PC-9 (cell line): ENCODE data around the gene CACHD1. TPM values are rescaled to one million over a fixed set of nuclear protein-coding genes. Genes with fewer than 3 reads are reported as not detected.

ENCODE experiments used
- BruUV-seq: library from RNA; stranded (reverse); fragments of 400-500 nt; replicated peaks from 2 replicates; lab custom pipeline; 2021; lab: Mats Ljungman, UMichigan
- CTCF ChIA-PET: fragments of 300-600 bp; sonication (Branson Sonifier 250); formaldehyde crosslinking; loops from one replicate; lab custom pipeline; 2022; ENCODE audit warnings: antibody characterized with exemption; lab: Charles Lee
- POLR2A ChIA-PET: fragments of 300-600 bp; sonication (Branson Sonifier 250); formaldehyde crosslinking; loops from one replicate; lab custom pipeline; 2022; ENCODE audit warnings: antibody characterized with exemption; ENCODE audit not compliant: unreplicated experiment; lab: Charles Lee
- DNase-seq, 2 experiments: peaks; one replicate each; pipeline versions ENCODE4 v3.0.0 to v3.0.0-alpha.2; 2015 to 2022; ENCODE audit warnings: mixed read lengths in 1 of 2
- H2AFZ ChIP-seq: fragments of 200-600 bp; sonication (generic); 2 replicates; pipeline ENCODE4 v1.8.1; 2017; ENCODE audit warnings: antibody characterized with exemption
- H3F3A ChIP-seq: fragments of 200-600 bp; sonication (generic); 2 replicates; pipeline ENCODE4 v1.8.1; 2017; ENCODE audit warnings: antibody characterized with exemption, mild to moderate bottlenecking, low read depth; ENCODE audit not compliant: insufficient read depth
- H3K27ac ChIP-seq: fragments of 200-600 bp; sonication (generic); 2 replicates; pipeline ENCODE4 v1.6.1; 2016; ENCODE audit warnings: mixed run types
- H3K27me3 ChIP-seq: fragments of 200-600 bp; sonication (generic); 2 replicates; pipeline ENCODE4 v1.6.1; 2016; ENCODE audit warnings: low read depth, mixed run types; ENCODE audit not compliant: insufficient read depth
- H3K36me3 ChIP-seq: fragments of 200-600 bp; sonication (generic); 2 replicates; pipeline ENCODE4 v1.6.1; 2016; ENCODE audit warnings: low read depth, mixed run types
- H3K4me1 ChIP-seq: fragments of 200-600 bp; sonication (generic); replicated peaks from 2 replicates; pipeline ENCODE4 v1.6.1; 2016; ENCODE audit warnings: mixed run types; ENCODE audit not compliant: insufficient read depth
- H3K4me2 ChIP-seq: fragments of 200-600 bp; sonication (generic); 2 replicates; pipeline ENCODE4 v1.6.1; 2017; ENCODE audit warnings: mixed run types
- H3K4me3 ChIP-seq: fragments of 200-600 bp; sonication (generic); 2 replicates; pipeline ENCODE4 v1.6.1; 2016; ENCODE audit warnings: mixed run types
- H3K79me2 ChIP-seq: fragments of 200-600 bp; sonication (generic); 2 replicates; pipeline ENCODE4 v1.6.1; 2017; ENCODE audit warnings: low read depth, mixed run types
- H3K9me2 ChIP-seq: fragments of 200-600 bp; sonication (generic); 2 replicates; pipeline ENCODE4 v1.8.1; 2017; ENCODE audit warnings: mild to moderate bottlenecking; ENCODE audit not compliant: insufficient read depth
- H3K9me3 ChIP-seq: fragments of 200-600 bp; sonication (generic); 2 replicates; pipeline ENCODE4 v1.8.1; 2016; ENCODE audit warnings: low read depth; ENCODE audit not compliant: insufficient read depth
- H4K20me1 ChIP-seq: fragments of 200-600 bp; sonication (generic); 2 replicates; pipeline ENCODE4 v1.8.1; 2017; ENCODE audit not compliant: insufficient read depth
- CTCF ChIP-seq: fragments of 200-600 bp; sonication (generic); conservative IDR thresholded peaks from 2 replicates; pipeline ENCODE4 v1.6.1; 2017; ENCODE audit warnings: mixed run types, antibody characterized with exemption, mild to moderate bottlenecking, moderate library complexity
- EZH2 ChIP-seq: fragments of 200-600 bp; sonication (generic); IDR thresholded peaks from 2 replicates; pipeline ENCODE4 v1.8.0; 2017; ENCODE audit warnings: antibody characterized with exemption, low read depth
- intact Hi-C: fragments of 100-400 bp; cut with micrococcal nuclease; formaldehyde crosslinking; loops from one replicate; pipeline ENCODE4 v1.10.0; 2022; ENCODE audit not compliant: unreplicated experiment
- total RNA-seq: library from RNA; stranded (reverse); gene quantifications from 2 replicates; pipeline ENCODE4 v1.2.3, GENCODE V29; 2021

CACHD1 gene
- total RNA-seq, 1 experiment from 2014 or later = 3.1 TPM

GRCh38 chr1:64680599-64680998 is 210.7 kb downstream of the CACHD1 start:
- H3K9me2 ChIP-seq = no peaks in the 10 kb centered on the region; the same call in 1 of the 2 replicates
- no peaks in the 10 kb centered on the region for H4K20me1 ChIP-seq
- no peak overlapping the region for H3K4me2 ChIP-seq
- TF ChIP-seq CTCF = no peak
- no peak for TF ChIP-seq EZH2
- no peak overlapping the region for H2AFZ ChIP-seq
- no peak overlapping the region for H3K27ac ChIP-seq
- no peaks in the 10 kb centered on the region for H3K79me2 ChIP-seq
- ChIA-PET CTCF (no interaction called here), POLR2A (no interaction called here)
- no peak overlapping the region for H3K4me3 ChIP-seq
- no peaks in the 10 kb centered on the region for H3K36me3 ChIP-seq
- H3F3A ChIP-seq = no peaks in the 10 kb centered on the region
- BruUV-seq = no TSS peak
- H3K4me1 ChIP-seq = no peaks in the 10 kb centered on the region
- intact Hi-C loops = loop anchor here (10.0 kb wide), 1 partner anchor 384 kb away; no protein-coding TSS in a partner anchor
- no peaks in the 10 kb centered on the region for H3K9me3 ChIP-seq
- DNase-seq = no peak
- H3K27me3 ChIP-seq = no peaks in the 10 kb centered on the region

GRCh38 chr1:64681043-64681442 is 211.1 kb downstream of the CACHD1 start:
- Histone ChIP-seq H3K4me3 (no peak overlapping the region), H2AFZ (no peak overlapping the region), H3K79me2 (no peaks in the 10 kb centered on the region), H3K9me3 (no peaks in the 10 kb centered on the region), H3K9me2 (no peaks in the 10 kb centered on the region; the same call in 1 of the 2 replicates), H4K20me1 (no peaks in the 10 kb centered on the region), H3K36me3 (no peaks in the 10 kb centered on the region), H3F3A (no peaks in the 10 kb centered on the region), H3K4me1 (no peaks in the 10 kb centered on the region), H3K4me2 (no peak overlapping the region), H3K27me3 (no peaks in the 10 kb centered on the region), H3K27ac (no peak overlapping the region)
- CTCF ChIA-PET = no interaction called here
- intact Hi-C loops = loop anchor here (10.0 kb wide), 1 partner anchor 384 kb away; no protein-coding TSS in a partner anchor
- no TSS peak for BruUV-seq
- DNase-seq = no peak
- TF ChIP-seq EZH2 (no peak), CTCF (no peak)
- POLR2A ChIA-PET = no interaction called here

DNA sequence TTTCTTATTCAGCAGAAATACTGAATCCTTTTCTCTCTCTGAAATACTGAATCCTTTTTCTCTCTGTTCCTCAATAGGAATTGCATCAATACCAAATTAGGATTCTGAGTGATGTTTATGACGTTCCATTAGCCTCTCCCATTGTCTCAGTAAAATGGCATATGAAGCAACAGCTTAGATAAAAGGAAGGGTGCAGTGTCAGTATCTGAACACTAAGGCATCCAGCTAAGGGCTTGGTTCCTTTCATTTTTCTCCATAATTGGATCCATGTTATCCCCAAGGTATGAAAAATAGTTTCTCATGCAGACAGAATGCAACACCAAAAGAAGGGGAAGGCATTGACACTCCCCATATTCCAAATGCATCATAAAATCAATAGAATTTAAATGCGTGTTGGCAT is 213.5 kb downstream of the CACHD1 start:
- no peaks in the 10 kb centered on the region for H3K79me2 ChIP-seq
- H3F3A ChIP-seq = no peaks in the 10 kb centered on the region
- POLR2A ChIA-PET = no interaction called here
- no peaks in the 10 kb centered on the region; the same call in 1 of the 2 replicates for H3K4me1 ChIP-seq
- no peaks in the 10 kb centered on the region; the same call in 1 of the 2 replicates for H3K9me2 ChIP-seq
- no peak overlapping the region for H3K4me2 ChIP-seq
- no peaks in the 10 kb centered on the region for H3K27me3 ChIP-seq
- H3K27ac ChIP-seq = no peak overlapping the region
- H2AFZ ChIP-seq = no peak overlapping the region
- TF ChIP-seq EZH2 (no peak), CTCF (no peak)
- BruUV-seq = no TSS peak
- CTCF ChIA-PET = interaction anchor here (1.0 kb wide), 1 partner anchor 100 kb away, joined by 3 read pairs; no protein-coding TSS in a partner anchor
- DNase-seq = no peak
- intact Hi-C loops = loop anchor here (10.0 kb wide), 1 partner anchor 381 kb away; no protein-coding TSS in a partner anchor
- no peaks in the 10 kb centered on the region for H3K9me3 ChIP-seq
- H3K4me3 ChIP-seq = no peak overlapping the region
- no peaks in the 10 kb centered on the region for H3K36me3 ChIP-seq
- H4K20me1 ChIP-seq = no peaks in the 10 kb centered on the region
